MM.1S (cell line): ENCODE results near the gene HMG20A.

Source experiments
- DNase-seq: peaks from one replicate; pipeline ENCODE4 v3.0.0-alpha.2; 2015
- H2AFZ ChIP-seq: fragments of 300-600 bp; sonication (generic); 2 replicates; pipeline ENCODE4 v1.6.0; 2016; ENCODE audit warnings: antibody characterized with exemption, low read length
- H3F3A ChIP-seq: fragments of 300-600 bp; sonication (generic); 2 replicates; pipeline ENCODE4 v1.6.1; 2016; ENCODE audit warnings: mild to moderate bottlenecking, antibody characterized with exemption, low read length, moderate library complexity, mixed read lengths; ENCODE audit not compliant: insufficient read depth
- H3K27ac ChIP-seq: fragments of 300-600 bp; sonication (generic); 2 replicates; pipeline ENCODE4 v1.5.1; 2016; ENCODE audit warnings: mild to moderate bottlenecking, low read length
- H3K27me3 ChIP-seq: fragments of 300-600 bp; sonication (generic); replicated peaks from 2 replicates; pipeline ENCODE4 v1.6.0; 2016; ENCODE audit warnings: low read length; ENCODE audit not compliant: insufficient read depth
- H3K36me3 ChIP-seq: fragments of 300-600 bp; sonication (generic); replicated peaks from 2 replicates; pipeline ENCODE4 v1.6.1; 2016; ENCODE audit warnings: mild to moderate bottlenecking, low read length, mixed read lengths; ENCODE audit not compliant: insufficient read depth
- H3K4me1 ChIP-seq: fragments of 300-600 bp; sonication (generic); 2 replicates; pipeline ENCODE4 v1.6.1; 2016; ENCODE audit warnings: low read length, mixed read lengths
- H3K4me2 ChIP-seq: fragments of 300-600 bp; sonication (generic); 2 replicates; pipeline ENCODE4 v1.6.0; 2016; ENCODE audit warnings: low read depth, low read length
- H3K4me3 ChIP-seq: fragments of 300-600 bp; sonication (generic); 2 replicates; pipeline ENCODE4 v1.5.1; 2016; ENCODE audit warnings: low read length, mixed read lengths
- H3K79me2 ChIP-seq: fragments of 300-600 bp; sonication (generic); 2 replicates; pipeline ENCODE4 v1.6.1; 2016; ENCODE audit warnings: mixed run types, low read length, mixed read lengths
- H3K9ac ChIP-seq: fragments of 300-600 bp; sonication (generic); 2 replicates; pipeline ENCODE4 v1.6.1; 2016; ENCODE audit warnings: low read length, mixed read lengths
- H3K9me2 ChIP-seq: fragments of 300-600 bp; sonication (generic); replicated peaks from 2 replicates; pipeline ENCODE4 v1.6.1; 2016; ENCODE audit warnings: mild to moderate bottlenecking, low read length, mixed read lengths; ENCODE audit not compliant: insufficient read depth
- H3K9me3 ChIP-seq: fragments of 300-600 bp; sonication (generic); replicated peaks from 2 replicates; pipeline ENCODE4 v1.6.1; 2016; ENCODE audit warnings: mild to moderate bottlenecking, low read length, mixed read lengths; ENCODE audit not compliant: insufficient read depth
- H4K20me1 ChIP-seq: fragments of 300-600 bp; sonication (generic); 2 replicates; pipeline ENCODE4 v1.6.1; 2016; ENCODE audit warnings: mild to moderate bottlenecking, low read length, moderate library complexity, mixed read lengths; ENCODE audit not compliant: insufficient read depth
- CTCF ChIP-seq: fragments of 300-600 bp; sonication (generic); IDR thresholded peaks from 2 replicates; pipeline ENCODE4 v1.5.1; 2016; ENCODE audit warnings: antibody characterized with exemption, low read length, mixed read lengths
- EZH2 ChIP-seq: fragments of 300-600 bp; sonication (generic); optimal IDR thresholded peaks from 2 replicates; pipeline ENCODE3; 2017; ENCODE audit warnings: low read depth, mild to moderate bottlenecking, antibody characterized with exemption, low read length, mixed read lengths
- EZH2phosphoT487 ChIP-seq: fragments of 300-600 bp; sonication (generic); IDR thresholded peaks from 2 replicates; pipeline ENCODE4 v1.6.1; 2018; ENCODE audit warnings: antibody characterized with exemption, low read length

The HMG20A gene

GRCh38 chr15:77384086-77384485 is 36.6 kb upstream of the HMG20A start:
- H3F3A ChIP-seq = no peaks in the 10 kb centered on the region
- no peaks in the 10 kb centered on the region for H4K20me1 ChIP-seq
- H3K36me3 ChIP-seq = no peaks in the 10 kb centered on the region
- H3K9me3 ChIP-seq = no peaks in the 10 kb centered on the region
- no peak overlapping the region for H3K4me2 ChIP-seq
- H2AFZ ChIP-seq = no peak overlapping the region
- H3K9me2 ChIP-seq = no peaks in the 10 kb centered on the region
- no peak overlapping the region for H3K4me3 ChIP-seq
- TF ChIP-seq EZH2 (no peak), CTCF (no peak), EZH2phosphoT487 (no peak)
- no peak for DNase-seq
- no peak overlapping the region for H3K27ac ChIP-seq
- no peaks in the 10 kb centered on the region for H3K27me3 ChIP-seq
- H3K4me1 ChIP-seq = no peaks in the 10 kb centered on the region
- H3K9ac ChIP-seq = no peak overlapping the region
- H3K79me2 ChIP-seq = peaks cover 54% of the 10 kb centered on the region

- Histone ChIP-seq H3K4me2 (no peak overlapping the region), H3K9ac (no peak overlapping the region), H3K9me2 (no peaks in the 10 kb centered on the region), H3K4me1 (no peaks in the 10 kb centered on the region), H4K20me1 (no peaks in the 10 kb centered on the region), H3K4me3 (no peak overlapping the region), H3K36me3 (no peaks in the 10 kb centered on the region), H2AFZ (no peak overlapping the region), H3K27me3 (no peaks in the 10 kb centered on the region), H3F3A (no peaks in the 10 kb centered on the region), H3K79me2 (peaks cover 59% of the 10 kb centered on the region), H3K27ac (no peak overlapping the region), H3K9me3 (no peaks in the 10 kb centered on the region)
- DNase-seq = no peak
- TF ChIP-seq CTCF (no peak), EZH2 (no peak), EZH2phosphoT487 (no peak)
Observed at GRCh38 chr15:77384589-77385359, 35.9 kb upstream of the HMG20A start.

- Histone ChIP-seq H4K20me1 (no peaks in the 10 kb centered on the region), H3K4me2 (no peak overlapping the region), H3F3A (no peaks in the 10 kb centered on the region), H3K27ac (no peak overlapping the region), H3K9ac (no peak overlapping the region), H2AFZ (no peak overlapping the region), H3K4me3 (no peak overlapping the region), H3K79me2 (peaks cover 60% of the 10 kb centered on the region), H3K36me3 (no peaks in the 10 kb centered on the region), H3K4me1 (no peaks in the 10 kb centered on the region), H3K27me3 (no peaks in the 10 kb centered on the region), H3K9me3 (no peaks in the 10 kb centered on the region), H3K9me2 (no peaks in the 10 kb centered on the region)
- no peak for TF ChIP-seq EZH2
- TF ChIP-seq EZH2phosphoT487 = no peak
- no peak for TF ChIP-seq CTCF
- DNase-seq = no peak
Observed at GRCh38 chr15:77386626-77387025, 34.1 kb upstream of the HMG20A start.
